Measurements from ENCODE around the gene FAM184A.
"Not testable (repeated sequence)": the region's sequence is repeated elsewhere in the genome, so short reads cannot be mapped to it uniquely, and the experiment has no call there.

FAM184A gene

GRCh38 chr6:119100115-119100514, 21.7 kb upstream of the FAM184A start:
- no peak for DNase-seq (ENCODE audit: low read depth)

- DNase-seq (ENCODE audit: low read depth) = not testable (repeated sequence)
Observed at GRCh38 chr6:119097815-119098361, 19.4 kb upstream of the FAM184A start.

- DNase-seq (ENCODE audit: low read depth) = no peak
Observed at GRCh38 chr6:119096721-119097565, 18.5 kb upstream of the FAM184A start.

GRCh38 chr6:119090256-119090655, 11.8 kb upstream of the FAM184A start:
- no peak for DNase-seq (ENCODE audit: low read depth)

- DNase-seq (ENCODE audit: low read depth) = no peak
Observed at GRCh38 chr6:119084784-119085183, 6.3 kb upstream of the FAM184A start.

- no peak for DNase-seq (ENCODE audit: low read depth)
Observed at GRCh38 chr6:119083007-119083406, 4.5 kb upstream of the FAM184A start.

- no peak for DNase-seq (ENCODE audit: low read depth)
Observed at GRCh38 chr6:119079283-119079809, 882 bp upstream of the FAM184A start.

GRCh38 chr6:119077643-119078375, 655 bp downstream of the FAM184A start:
- no peak for DNase-seq (ENCODE audit: low read depth)

GRCh38 chr6:119077391-119077642, 1.1 kb downstream of the FAM184A start:
- DNase-seq (ENCODE audit: low read depth) = no peak

GRCh38 chr6:119076576-119077390, 1.7 kb downstream of the FAM184A start:
- no peak for DNase-seq (ENCODE audit: low read depth)

- no peak for DNase-seq (ENCODE audit: low read depth)
Observed at GRCh38 chr6:119076173-119076572, 2.3 kb downstream of the FAM184A start.

- DNase-seq (ENCODE audit: low read depth) = no peak
Observed at GRCh38 chr6:119075200-119075981, 3.1 kb downstream of the FAM184A start.

- DNase-seq (ENCODE audit: low read depth) = no peak
Observed at GRCh38 chr6:119073307-119074051, 5.0 kb downstream of the FAM184A start.

GRCh38 chr6:119071576-119071975, 6.9 kb downstream of the FAM184A start:
- DNase-seq (ENCODE audit: low read depth) = no peak

- no peak for DNase-seq (ENCODE audit: low read depth)
Observed at GRCh38 chr6:119067091-119067490, 11.4 kb downstream of the FAM184A start.

GRCh38 chr6:119066517-119066916, 11.9 kb downstream of the FAM184A start:
- no peak for DNase-seq (ENCODE audit: low read depth)

- DNase-seq (ENCODE audit: low read depth) = no peak
Observed at GRCh38 chr6:119065955-119066354, 12.5 kb downstream of the FAM184A start.

GRCh38 chr6:119065382-119065781, 13.1 kb downstream of the FAM184A start:
- DNase-seq (ENCODE audit: low read depth) = no peak

- no peak for DNase-seq (ENCODE audit: low read depth)
Observed at GRCh38 chr6:119063491-119063890, 15.0 kb downstream of the FAM184A start.

- no peak for DNase-seq (ENCODE audit: low read depth)
Observed at GRCh38 chr6:119061215-119061614, 17.2 kb downstream of the FAM184A start.

Measured in non-pigmented ciliary epithelial cell (primary cell).